Activated CD4-positive, CD25-positive, alpha-beta regulatory T cell (primary cell): ENCODE results near the gene CDC42SE1.

ENCODE experiments used
- DNase-seq, 4 experiments: peaks; one replicate each; lab custom pipeline; 2025; lab: John Stamatoyannopoulos, UW

Gene CDC42SE1

DNA sequence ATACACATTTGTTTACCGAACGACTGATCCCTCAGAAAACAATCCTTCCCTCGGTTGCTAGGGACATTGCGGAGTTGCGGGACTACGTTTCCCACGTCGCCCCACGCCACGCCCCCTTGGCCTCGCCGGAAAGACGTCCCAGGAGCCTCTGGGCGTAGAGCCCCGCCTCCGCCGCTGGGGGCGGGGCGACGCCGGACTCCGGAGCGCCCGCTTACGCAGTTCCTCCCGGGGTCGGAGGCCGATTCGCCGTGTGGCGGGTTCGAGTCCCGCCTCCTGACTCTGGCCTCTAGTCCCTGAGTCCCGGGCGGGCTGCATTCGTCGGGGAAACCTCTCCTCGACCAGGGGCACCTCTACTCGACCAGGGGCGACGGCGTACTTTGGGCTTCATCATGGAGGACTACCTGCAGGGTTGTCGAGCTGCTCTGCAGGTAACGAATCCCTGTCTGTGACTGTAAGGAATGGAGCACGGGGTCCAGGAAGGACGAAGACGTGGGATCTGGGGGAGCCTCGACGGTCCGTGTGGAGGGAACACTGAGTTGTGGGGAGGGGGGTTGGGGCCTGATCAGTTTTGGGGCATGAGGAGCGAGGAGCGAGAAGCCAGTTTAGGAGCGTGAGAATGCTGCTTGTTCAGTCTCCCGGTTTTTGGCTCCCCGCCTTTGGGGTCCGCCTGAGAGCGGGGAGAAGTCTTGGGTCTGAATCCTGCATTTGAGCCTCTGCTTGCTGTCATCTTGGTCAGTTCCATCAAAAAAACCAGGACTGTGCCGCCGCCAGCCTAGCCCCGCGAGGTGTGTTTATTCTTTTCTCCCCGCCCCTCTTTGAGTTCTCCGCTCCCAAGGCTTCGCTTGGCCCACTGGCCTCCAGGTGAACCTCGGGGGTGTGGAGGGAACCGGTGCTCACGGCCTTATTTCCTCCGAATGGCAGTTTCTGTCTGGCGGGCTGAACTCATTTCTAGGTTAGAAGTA is 50.9 kb downstream of the CDC42SE1 start, which contains the start of gene PRUNE1:
PRUNE1 (plus strand) TSS at position 206 of the 962 bp plus-strand sequence; CDS start at position 390, 184 bp downstream.
- DNase-seq: peak; percentile 87 to 94 (median 88)

DNA sequence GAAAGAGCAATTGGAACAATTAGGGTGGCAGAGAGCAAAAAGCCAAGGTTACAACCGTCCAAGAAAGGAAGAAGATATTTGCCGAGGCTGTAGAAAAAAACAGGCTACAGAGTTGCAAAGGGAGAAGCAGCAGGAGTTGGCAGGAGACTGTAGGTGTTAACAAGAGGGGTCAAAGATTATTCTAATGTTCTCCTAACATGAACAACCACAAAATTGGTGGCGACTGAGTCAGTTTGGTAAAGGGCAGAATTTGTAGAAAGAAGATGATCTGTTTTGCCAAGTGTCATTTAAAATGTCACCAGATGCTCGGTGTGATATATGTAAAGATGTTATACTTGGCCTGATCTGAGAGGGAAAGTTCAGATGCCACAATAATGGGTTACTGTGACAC is 51.6 kb downstream of the CDC42SE1 start:
- DNase-seq: no peak

DNA sequence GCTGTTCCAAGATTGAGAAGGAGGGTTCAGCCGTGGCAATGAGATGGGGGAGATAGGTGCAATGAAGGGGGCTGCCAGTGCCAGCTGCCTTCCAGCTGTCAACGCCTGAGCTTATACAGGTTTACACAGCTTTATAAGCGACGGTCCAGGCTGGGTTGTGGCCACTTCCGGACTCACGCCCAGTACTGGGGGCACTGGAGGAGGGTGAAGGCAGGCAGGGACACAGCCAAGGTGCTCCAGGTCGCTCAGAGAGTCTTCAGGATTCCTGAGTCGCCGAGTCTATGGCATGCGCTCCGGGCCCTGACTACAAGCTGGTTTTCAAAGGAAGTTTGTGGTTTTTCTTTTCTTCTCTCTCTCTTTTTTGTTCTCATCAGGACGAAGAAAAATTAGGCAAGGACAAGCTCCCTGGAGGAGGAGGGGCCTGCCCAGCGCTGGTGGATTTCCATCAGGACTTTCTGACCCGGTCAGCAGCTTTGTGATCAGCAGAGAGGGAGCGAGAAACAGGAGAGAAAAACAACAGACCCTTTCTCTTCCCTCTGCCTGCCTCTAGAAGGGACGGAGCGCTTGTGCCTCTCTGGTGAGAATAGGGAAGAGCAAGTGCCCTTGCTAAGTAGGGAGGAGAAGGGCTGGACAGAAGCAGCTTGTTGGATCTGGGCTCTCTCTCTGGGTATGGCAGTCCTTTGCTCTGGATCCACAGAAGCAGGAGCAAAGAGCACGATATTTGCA is 52.9 kb downstream of the CDC42SE1 start, which contains the start of gene MINDY1:
MINDY1 (minus strand) TSS at position 576 of the 726 bp plus-strand sequence. CDS start 4,285 bp downstream, outside the sequence.
- DNase-seq: no peak

DNA sequence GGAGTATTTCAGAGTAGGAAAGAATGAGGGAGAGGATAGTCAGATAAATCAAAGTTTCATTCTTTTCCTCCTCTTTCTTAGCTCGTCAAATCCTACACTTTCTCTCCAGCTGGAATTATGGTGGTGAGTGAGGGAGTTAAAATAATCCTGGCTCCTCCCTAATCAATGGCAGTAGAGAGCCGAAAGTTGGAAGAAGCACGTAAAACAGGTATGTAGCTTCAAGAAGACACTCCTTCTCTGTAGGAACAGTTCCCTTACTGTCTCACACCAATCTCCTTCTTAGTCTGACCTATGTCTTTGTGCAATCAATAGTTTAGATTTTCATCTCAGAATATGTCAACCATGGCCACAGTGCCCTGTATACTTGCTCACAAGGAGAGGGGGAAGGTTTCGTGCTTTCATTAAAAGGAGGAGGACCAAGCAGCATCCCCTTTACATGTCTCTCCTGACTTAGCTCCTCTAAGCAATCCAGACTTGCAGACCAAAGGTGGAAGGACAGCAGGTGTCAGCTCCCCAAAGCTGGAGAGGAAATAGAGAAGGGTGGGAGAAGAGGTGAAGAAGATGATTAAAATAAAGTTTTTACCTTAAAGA is 53.6 kb downstream of the CDC42SE1 start:
- no peak for DNase-seq

DNA sequence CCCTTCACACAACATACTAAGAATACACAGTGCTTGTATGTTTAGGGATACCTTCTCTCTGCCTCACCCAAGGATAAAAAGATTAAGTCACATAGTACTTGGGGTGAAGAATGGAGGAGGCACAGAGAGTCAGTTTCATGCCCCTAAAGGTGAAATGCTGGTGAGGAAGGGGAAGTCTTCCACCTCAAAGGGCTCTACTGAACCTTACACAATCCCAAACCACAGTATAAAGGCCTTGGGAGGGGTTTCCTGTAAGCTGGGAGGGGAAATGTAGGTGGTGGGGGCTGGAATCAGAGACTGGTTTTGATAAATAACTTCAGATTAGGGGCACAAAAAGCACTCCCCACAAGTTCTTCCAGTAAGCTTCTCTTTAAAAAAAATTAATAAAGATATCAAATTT is 56.2 kb downstream of the CDC42SE1 start:
- DNase-seq: no peak

DNA sequence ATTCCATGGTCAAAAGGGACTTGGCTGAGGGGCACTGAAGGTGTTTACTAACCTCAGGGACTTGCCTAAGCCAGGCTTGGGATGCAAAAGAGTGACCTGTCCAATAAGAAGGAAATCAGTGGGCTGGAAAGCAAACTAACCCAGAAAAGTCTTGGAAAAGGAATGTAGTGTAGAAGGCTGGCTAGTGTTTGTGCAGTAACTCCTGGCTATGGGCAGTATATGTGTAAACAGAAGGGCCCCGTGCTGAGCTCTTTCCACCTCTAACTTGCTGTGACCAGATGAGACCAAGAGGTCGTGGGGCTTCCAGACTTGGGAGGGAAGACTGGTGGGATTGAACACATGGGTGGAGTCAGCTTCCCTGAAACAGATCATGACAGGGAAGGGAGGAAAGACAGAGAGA is 56.8 kb downstream of the CDC42SE1 start:
- no peak for DNase-seq

DNA sequence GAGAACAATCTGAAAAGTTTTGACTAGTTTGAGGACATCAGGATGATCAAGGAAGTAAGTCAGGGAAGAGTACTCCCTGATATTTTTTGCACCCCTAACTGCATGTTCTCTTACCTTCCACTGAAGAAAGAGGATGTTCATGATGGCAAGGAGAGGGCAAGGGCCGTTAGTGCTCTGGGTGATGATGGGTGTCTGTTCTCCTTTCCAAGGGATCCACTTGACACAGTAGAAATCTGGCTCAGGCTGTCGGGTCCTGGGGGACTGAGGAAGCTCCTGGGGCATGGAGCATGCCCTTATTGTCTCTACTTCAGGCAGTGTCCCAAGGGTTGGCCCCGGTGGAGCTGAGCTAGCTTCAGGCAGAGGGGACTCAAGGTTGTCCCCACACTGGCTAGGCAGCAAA is 57.4 kb downstream of the CDC42SE1 start:
- DNase-seq: no peak

DNA sequence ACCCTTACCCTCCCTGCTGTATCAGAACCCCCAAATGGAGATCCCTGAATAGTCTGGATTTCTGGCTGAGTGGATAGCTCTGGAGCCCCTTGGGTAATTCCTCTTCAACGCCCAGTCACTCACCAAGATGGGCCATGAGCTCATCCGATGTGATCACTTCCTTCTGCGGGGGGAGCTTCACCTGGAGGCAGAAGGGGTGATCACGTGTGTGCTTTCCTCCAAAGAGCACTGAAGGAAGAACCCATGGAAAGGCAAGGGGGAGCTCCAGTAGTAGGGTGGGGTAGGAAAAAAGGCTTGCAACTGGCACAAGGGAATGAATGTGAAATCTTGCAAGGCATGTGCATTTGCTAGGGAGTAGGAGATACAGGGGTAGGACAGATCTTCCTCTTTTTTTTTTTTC is 57.8 kb downstream of the CDC42SE1 start:
- DNase-seq: no peak
